HepG2 (cell line): Measurements from ENCODE around the gene RAB23. TPM values are rescaled to one million over a fixed set of nuclear protein-coding genes. Genes with fewer than 3 reads are reported as not detected.

Experiments used
- CHD2 ChIP-seq: IDR thresholded peaks from 2 replicates; pipeline ENCODE4 v1.6.1; 2011; ENCODE audit warnings: low read depth, low read length, improper control_type of control experiment
- EHMT2 ChIP-seq: fragments of 200-600 bp; sonication (generic); IDR thresholded peaks from 2 replicates; pipeline ENCODE4 v1.7.0; 2017; ENCODE audit warnings: antibody characterized with exemption, low read depth, low read length, borderline replicate concordance
- GATAD1 ChIP-seq: IDR thresholded peaks from 2 replicates; pipeline ENCODE4 v1.6.1; 2016; ENCODE audit warnings: missing genetic modification reagents, missing compliant biosample characterization
- HNRNPLL ChIP-seq: fragments of 200-400 bp; formaldehyde crosslinking; IDR thresholded peaks from 2 replicates; pipeline ENCODE4 v1.6.1; 2017; ENCODE audit warnings: mild to moderate bottlenecking, low read depth, low read length; ENCODE audit not compliant: poor library complexity, severe bottlenecking
- IKZF4 ChIP-seq: sonication (generic); formaldehyde crosslinking; IDR thresholded peaks from 2 replicates; pipeline ENCODE4 v1.5.1; 2020; ENCODE audit warnings: borderline replicate concordance, mild to moderate bottlenecking, low read depth, missing genetic modification reagents; ENCODE audit errors: not compliant biosample characterization
- KDM5B ChIP-seq: sonication (generic); formaldehyde crosslinking; IDR thresholded peaks from 2 replicates; pipeline ENCODE4 v1.4.0; 2020; ENCODE audit warnings: missing genetic modification reagents, mild to moderate bottlenecking, borderline replicate concordance
- KLF12 ChIP-seq: sonication (generic); formaldehyde crosslinking; IDR thresholded peaks from 2 replicates; pipeline ENCODE4 v1.4.0; 2020; ENCODE audit warnings: missing genetic modification reagents, borderline replicate concordance
- POGZ ChIP-seq: sonication (generic); formaldehyde crosslinking; IDR thresholded peaks from 2 replicates; pipeline ENCODE4 v1.4.0; 2020; ENCODE audit warnings: mild to moderate bottlenecking, missing genetic modification reagents
- SMC3 ChIP-seq: IDR thresholded peaks from 2 replicates; pipeline ENCODE4 v1.6.1; 2011; ENCODE audit warnings: low read length, improper control_type of control experiment
- TAF1 ChIP-seq: sonication (generic); formaldehyde crosslinking; IDR thresholded peaks from 2 replicates; pipeline ENCODE4 v1.4.0; 2020; ENCODE audit warnings: missing genetic modification reagents
- TEAD3 ChIP-seq: optimal IDR thresholded peaks from 2 replicates; pipeline ENCODE3; 2016; ENCODE audit warnings: borderline replicate concordance
- TOE1 ChIP-seq: sonication (generic); formaldehyde crosslinking; IDR thresholded peaks from 2 replicates; pipeline ENCODE4 v1.4.0; 2020; ENCODE audit warnings: mild to moderate bottlenecking, missing genetic modification reagents
- ZNF136 ChIP-seq: sonication (generic); formaldehyde crosslinking; IDR thresholded peaks from 2 replicates; pipeline ENCODE4 v1.8.1; 2022; ENCODE audit warnings: low read depth, mild to moderate bottlenecking, moderate library complexity, missing genetic modification reagents
- ZNF143 ChIP-seq: sonication (generic); formaldehyde crosslinking; IDR thresholded peaks from 2 replicates; pipeline ENCODE4 v1.4.0; 2020; ENCODE audit warnings: missing genetic modification reagents
- ZNF180 ChIP-seq: sonication (generic); formaldehyde crosslinking; IDR thresholded peaks from 2 replicates; pipeline ENCODE4 v1.4.0; 2020; ENCODE audit warnings: low read depth, missing genetic modification reagents, borderline replicate concordance
- ZNF260 ChIP-seq: sonication (generic); formaldehyde crosslinking; IDR thresholded peaks from 2 replicates; pipeline ENCODE4 v1.4.0; 2020; ENCODE audit warnings: missing genetic modification reagents, low read depth, mild to moderate bottlenecking, borderline replicate concordance
- ZNF431 ChIP-seq: sonication (generic); formaldehyde crosslinking; IDR thresholded peaks from 2 replicates; pipeline ENCODE4 v1.9.0; 2022; ENCODE audit warnings: missing genetic modification reagents, low read depth, mild to moderate bottlenecking, borderline replicate concordance
- ZNF550 ChIP-seq: sonication (generic); formaldehyde crosslinking; IDR thresholded peaks from 2 replicates; pipeline ENCODE4 v1.4.0; 2020; ENCODE audit warnings: mild to moderate bottlenecking, missing genetic modification reagents, borderline replicate concordance
- ZNF570 ChIP-seq: sonication (generic); formaldehyde crosslinking; IDR thresholded peaks from 2 replicates; pipeline ENCODE4 v1.4.0; 2020; ENCODE audit warnings: mild to moderate bottlenecking, missing genetic modification reagents, borderline replicate concordance
- ZNF672 ChIP-seq: sonication (generic); formaldehyde crosslinking; IDR thresholded peaks from 2 replicates; pipeline ENCODE4 v1.8.1; 2022; ENCODE audit warnings: missing genetic modification reagents
- ZNF7 ChIP-seq: IDR thresholded peaks from 2 replicates; pipeline ENCODE4 v1.6.1; 2016; ENCODE audit warnings: missing biosample characterization, missing genetic modification reagents
- ZNF75D ChIP-seq: sonication (generic); formaldehyde crosslinking; IDR thresholded peaks from 2 replicates; pipeline ENCODE4 v1.8.1; 2023; ENCODE audit warnings: missing genetic modification reagents, mild to moderate bottlenecking, borderline replicate concordance
- ZNF780A ChIP-seq: sonication (generic); formaldehyde crosslinking; IDR thresholded peaks from 2 replicates; pipeline ENCODE4 v1.8.0; 2022; ENCODE audit warnings: mild to moderate bottlenecking, missing genetic modification reagents, moderate library complexity
- ZNF788 ChIP-seq: sonication (generic); formaldehyde crosslinking; IDR thresholded peaks from 2 replicates; pipeline ENCODE4 v1.5.0; 2020; ENCODE audit warnings: mild to moderate bottlenecking, missing genetic modification reagents, borderline replicate concordance
- polyA plus RNA-seq, 8 experiments: library from polyadenylated mRNA; depleted of rRNA in 3 of 8; stranded (reverse) in 7 of 8; unstranded in 1 of 8; fragments of >200 nt; fragmentation: Illumina TruSeq in 4 of 8; extraction: Trizol in 4 of 8; gene quantifications; 2 replicates each; pipeline versions ENCODE4 v1.2.1 to v1.2.3, GENCODE V29; 2011 to 2016; ENCODE audit warnings: low read depth in 4 of 8, missing spikeins in 1 of 8, mixed read lengths in 1 of 8; ENCODE audit not compliant: insufficient read depth in 1 of 8
- total RNA-seq, 5 experiments: library from RNA; depleted of rRNA; stranded (reverse); fragments of >200 nt; fragmentation: Illumina TruSeq; extraction: Trizol; gene quantifications; 2 replicates each; pipeline ENCODE4 v1.2.3, GENCODE V29; 2016; ENCODE audit warnings: low read depth in 1 of 5
- TF ChIP-seq, protein P1 (sequence below): sonication (generic); formaldehyde crosslinking; IDR thresholded peaks from 2 replicates; pipeline ENCODE4 v1.8.1; 2022; ENCODE audit warnings: mild to moderate bottlenecking, missing genetic modification reagents
- TF ChIP-seq, protein P2 (sequence below): sonication (generic); formaldehyde crosslinking; IDR thresholded peaks from 2 replicates; pipeline ENCODE4 v1.9.0; 2022; ENCODE audit warnings: low read depth, missing genetic modification reagents
- TF ChIP-seq, protein P3 (sequence below): IDR thresholded peaks from 2 replicates; pipeline ENCODE4 v1.6.1; 2016

Gene RAB23
- total and polyA plus RNA-seq, 2 of the 13 experiments (the other 11 are each of a cell fraction or from before 2014, with no cell fraction given), result 5.5 to 16.4 TPM

DNA sequence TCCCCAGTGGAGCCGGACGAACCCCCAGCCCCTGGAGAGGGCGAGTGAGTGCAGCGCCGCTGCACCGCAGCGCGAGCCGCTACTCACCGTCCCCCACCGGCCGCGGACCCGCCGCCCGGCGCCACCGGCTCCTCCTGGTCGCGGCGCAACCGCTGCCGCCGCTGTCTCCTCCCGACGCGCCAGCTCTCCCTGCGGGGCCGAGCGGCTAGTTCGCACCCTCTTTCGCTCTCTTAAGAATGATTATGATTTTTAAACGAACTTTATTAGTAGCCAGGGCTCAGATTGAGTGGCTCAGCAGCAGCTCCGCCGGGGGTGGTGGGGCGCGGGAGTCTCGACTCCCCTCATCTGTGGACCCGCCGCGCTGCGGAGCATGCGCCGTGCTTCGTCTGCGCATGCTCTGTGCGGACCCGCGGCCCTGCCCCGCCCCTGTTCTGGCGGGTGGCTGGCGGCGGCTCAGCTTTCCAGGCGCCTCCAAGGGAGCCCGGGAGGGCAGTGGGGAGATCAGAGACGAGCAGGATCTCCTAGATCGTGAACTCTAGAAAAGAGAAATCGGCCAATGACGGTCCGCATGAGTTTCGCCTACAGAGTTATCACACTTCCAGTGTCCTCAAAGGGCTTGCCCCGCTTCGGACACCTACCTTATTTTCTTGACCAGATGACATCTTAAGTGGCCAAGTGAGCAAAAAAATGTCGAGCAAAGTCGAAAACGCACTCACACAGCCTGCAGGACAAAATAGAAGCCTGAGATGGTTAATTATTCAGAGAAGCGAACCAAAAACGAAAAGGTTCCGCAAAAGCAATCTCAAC is at the start of gene RAB23 (continued):
- TF ChIP-seq ZNF780A (CRISPR knock-in tag), result no peak
- no peak; the same call in 1 of the 2 replicates for TF ChIP-seq ZNF431 (CRISPR knock-in tag)
- peak; percentile 64 for TF ChIP-seq TAF1 (CRISPR knock-in tag)
- no peak for TF ChIP-seq ZNF550 (CRISPR knock-in tag)
- no peak for TF ChIP-seq ZNF75D
- TF ChIP-seq IKZF4 (CRISPR knock-in tag), result no peak
- TF ChIP-seq, protein P1, sequence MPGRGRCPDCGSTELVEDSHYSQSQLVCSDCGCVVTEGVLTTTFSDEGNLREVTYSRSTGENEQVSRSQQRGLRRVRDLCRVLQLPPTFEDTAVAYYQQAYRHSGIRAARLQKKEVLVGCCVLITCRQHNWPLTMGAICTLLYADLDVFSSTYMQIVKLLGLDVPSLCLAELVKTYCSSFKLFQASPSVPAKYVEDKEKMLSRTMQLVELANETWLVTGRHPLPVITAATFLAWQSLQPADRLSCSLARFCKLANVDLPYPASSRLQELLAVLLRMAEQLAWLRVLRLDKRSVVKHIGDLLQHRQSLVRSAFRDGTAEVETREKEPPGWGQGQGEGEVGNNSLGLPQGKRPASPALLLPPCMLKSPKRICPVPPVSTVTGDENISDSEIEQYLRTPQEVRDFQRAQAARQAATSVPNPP, result no peak
- TF ChIP-seq ZNF260 (CRISPR knock-in tag), result no peak
- TF ChIP-seq POGZ, result peak; percentile 71; the same call in 1 of the 2 replicates
- TF ChIP-seq ZNF136 (CRISPR knock-in tag), result no peak
- TF ChIP-seq GATAD1 (CRISPR knock-in tag), result peak; percentile 81
- TF ChIP-seq ZNF672, result no peak
- peak; percentile 46 for TF ChIP-seq HNRNPLL
- peak; percentile 80; the same call in 1 of the 2 replicates for TF ChIP-seq KDM5B (CRISPR knock-in tag)
- no peak for TF ChIP-seq ZNF143
- no peak for TF ChIP-seq CHD2
- TF ChIP-seq, protein P2, sequence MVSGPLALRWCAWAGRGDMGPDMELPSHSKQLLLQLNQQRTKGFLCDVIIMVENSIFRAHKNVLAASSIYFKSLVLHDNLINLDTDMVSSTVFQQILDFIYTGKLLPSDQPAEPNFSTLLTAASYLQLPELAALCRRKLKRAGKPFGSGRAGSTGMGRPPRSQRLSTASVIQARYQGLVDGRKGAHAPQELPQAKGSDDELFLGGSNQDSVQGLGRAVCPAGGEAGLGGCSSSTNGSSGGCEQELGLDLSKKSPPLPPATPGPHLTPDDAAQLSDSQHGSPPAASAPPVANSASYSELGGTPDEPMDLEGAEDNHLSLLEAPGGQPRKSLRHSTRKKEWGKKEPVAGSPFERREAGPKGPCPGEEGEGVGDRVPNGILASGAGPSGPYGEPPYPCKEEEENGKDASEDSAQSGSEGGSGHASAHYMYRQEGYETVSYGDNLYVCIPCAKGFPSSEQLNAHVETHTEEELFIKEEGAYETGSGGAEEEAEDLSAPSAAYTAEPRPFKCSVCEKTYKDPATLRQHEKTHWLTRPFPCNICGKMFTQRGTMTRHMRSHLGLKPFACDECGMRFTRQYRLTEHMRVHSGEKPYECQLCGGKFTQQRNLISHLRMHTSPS (CRISPR knock-in tag), result no peak
- no peak for TF ChIP-seq ZNF180 (CRISPR knock-in tag)
- TF ChIP-seq, protein P3, sequence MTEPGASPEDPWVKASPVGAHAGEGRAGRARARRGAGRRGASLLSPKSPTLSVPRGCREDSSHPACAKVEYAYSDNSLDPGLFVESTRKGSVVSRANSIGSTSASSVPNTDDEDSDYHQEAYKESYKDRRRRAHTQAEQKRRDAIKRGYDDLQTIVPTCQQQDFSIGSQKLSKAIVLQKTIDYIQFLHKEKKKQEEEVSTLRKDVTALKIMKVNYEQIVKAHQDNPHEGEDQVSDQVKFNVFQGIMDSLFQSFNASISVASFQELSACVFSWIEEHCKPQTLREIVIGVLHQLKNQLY (CRISPR knock-in tag), result 0 out of 2 replicates have a peak, but pooled peaks have one; percentile 27
- no peak for TF ChIP-seq ZNF7 (CRISPR knock-in tag)
- TF ChIP-seq TOE1 (CRISPR knock-in tag), result peak; percentile 47; the same call in 1 of the 2 replicates
- no peak for TF ChIP-seq EHMT2
- TF ChIP-seq ZNF788 (CRISPR knock-in tag), result 0 out of 2 replicates have a peak, but pooled peaks have one; percentile 10
- no peak for TF ChIP-seq SMC3
- TF ChIP-seq TEAD3, result peak; percentile 4
- no peak for TF ChIP-seq ZNF570 (CRISPR knock-in tag)
- peak; percentile 30; the same call in 1 of the 2 replicates for TF ChIP-seq KLF12 (CRISPR knock-in tag)
